DND-41 (cell line): Measurements from ENCODE around the gene GPR6.

Experiments used
- ATAC-seq: fragments of 200-7000 bp; cut with Tn5 transposase; 3 replicates; pipeline ENCODE4 v1.9.1; 2021; ENCODE audit warnings: low read depth; ENCODE audit not compliant: insufficient read depth
- DNase-seq: peaks from one replicate; pipeline ENCODE4 v3.0.0-alpha.2; 2020
- H2AFZ ChIP-seq: 2 replicates; pipeline ENCODE4 v1.6.0; 2012; ENCODE audit warnings: low read depth, low read length
- H3K27ac ChIP-seq: 2 replicates; pipeline ENCODE4 v1.5.1; 2012; ENCODE audit warnings: low read length, inconsistent platforms
- H3K27me3 ChIP-seq: fragments of 200-600 bp; sonication (generic); 2 replicates; pipeline ENCODE4 v1.6.0; 2012; ENCODE audit warnings: low read length, mild to moderate bottlenecking, inconsistent platforms; ENCODE audit not compliant: insufficient read depth, poor library complexity
- H3K36me3 ChIP-seq: 2 replicates; pipeline ENCODE4 v1.5.1; 2012; ENCODE audit warnings: low read length, inconsistent platforms; ENCODE audit not compliant: insufficient read depth
- H3K4me1 ChIP-seq: 2 replicates; pipeline ENCODE4 v1.5.1; 2012; ENCODE audit warnings: mild to moderate bottlenecking, low read length; ENCODE audit not compliant: insufficient read depth
- H3K4me2 ChIP-seq: 2 replicates; pipeline ENCODE4 v1.6.0; 2012; ENCODE audit warnings: mild to moderate bottlenecking, moderate library complexity, low read length, inconsistent platforms; ENCODE audit not compliant: insufficient read depth
- H3K4me3 ChIP-seq, 2 experiments: fragments of 200-600 bp in 1 of 2; shearing (Covaris generic) in 1 of 2; 2 replicates each; pipeline ENCODE4 v1.5.1; 2012 to 2016; ENCODE audit warnings: inconsistent platforms in 2 of 2, low read length in 2 of 2, mild to moderate bottlenecking in 2 of 2, low read depth in 1 of 2, moderate library complexity in 1 of 2
- H3K79me2 ChIP-seq: 2 replicates; pipeline ENCODE4 v1.6.0; 2012; ENCODE audit warnings: low read length, inconsistent platforms; ENCODE audit not compliant: insufficient read depth
- H3K9ac ChIP-seq: 2 replicates; pipeline ENCODE4 v1.6.0; 2012; ENCODE audit warnings: low read depth, mild to moderate bottlenecking, inconsistent platforms, low read length, moderate library complexity
- H3K9me3 ChIP-seq: 2 replicates; pipeline ENCODE4 v1.5.1; 2012; ENCODE audit warnings: low read length, moderate library complexity, mild to moderate bottlenecking, inconsistent platforms; ENCODE audit not compliant: insufficient read depth, severe bottlenecking
- H4K20me1 ChIP-seq: 2 replicates; pipeline ENCODE4 v1.6.0; 2012; ENCODE audit warnings: low read length; ENCODE audit not compliant: insufficient read depth
- EZH2 ChIP-seq: IDR thresholded peaks from 3 replicates; pipeline ENCODE4 v1.6.1; 2012; ENCODE audit warnings: borderline replicate concordance, low read depth, mild to moderate bottlenecking, moderate library complexity, low read length, inconsistent platforms; ENCODE audit not compliant: severe bottlenecking
- TF ChIP-seq, protein P1 (sequence below): IDR thresholded peaks from 2 replicates; pipeline ENCODE4 v1.5.1; 2012; ENCODE audit warnings: borderline replicate concordance, low read length, moderate library complexity, mild to moderate bottlenecking; ENCODE audit not compliant: poor library complexity, severe bottlenecking; ENCODE audit errors: extremely low read depth

Gene GPR6

GRCh38 chr6:109991201-109992101, 13.3 kb downstream of the GPR6 start:
- H3K36me3 ChIP-seq, result no peaks in the 10 kb centered on the region
- H3K4me3 ChIP-seq, result no peak overlapping the region
- no peak overlapping the region for H3K27ac ChIP-seq
- no peak overlapping the region for H3K9ac ChIP-seq
- ATAC-seq (no peak), DNase-seq (no peak)
- H3K4me2 ChIP-seq, result no peak overlapping the region
- no peak overlapping the region for H2AFZ ChIP-seq
- TF ChIP-seq EZH2, result no peak
- TF ChIP-seq, protein P1, sequence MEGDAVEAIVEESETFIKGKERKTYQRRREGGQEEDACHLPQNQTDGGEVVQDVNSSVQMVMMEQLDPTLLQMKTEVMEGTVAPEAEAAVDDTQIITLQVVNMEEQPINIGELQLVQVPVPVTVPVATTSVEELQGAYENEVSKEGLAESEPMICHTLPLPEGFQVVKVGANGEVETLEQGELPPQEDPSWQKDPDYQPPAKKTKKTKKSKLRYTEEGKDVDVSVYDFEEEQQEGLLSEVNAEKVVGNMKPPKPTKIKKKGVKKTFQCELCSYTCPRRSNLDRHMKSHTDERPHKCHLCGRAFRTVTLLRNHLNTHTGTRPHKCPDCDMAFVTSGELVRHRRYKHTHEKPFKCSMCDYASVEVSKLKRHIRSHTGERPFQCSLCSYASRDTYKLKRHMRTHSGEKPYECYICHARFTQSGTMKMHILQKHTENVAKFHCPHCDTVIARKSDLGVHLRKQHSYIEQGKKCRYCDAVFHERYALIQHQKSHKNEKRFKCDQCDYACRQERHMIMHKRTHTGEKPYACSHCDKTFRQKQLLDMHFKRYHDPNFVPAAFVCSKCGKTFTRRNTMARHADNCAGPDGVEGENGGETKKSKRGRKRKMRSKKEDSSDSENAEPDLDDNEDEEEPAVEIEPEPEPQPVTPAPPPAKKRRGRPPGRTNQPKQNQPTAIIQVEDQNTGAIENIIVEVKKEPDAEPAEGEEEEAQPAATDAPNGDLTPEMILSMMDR, result no peak
- no peaks in the 10 kb centered on the region for H3K9me3 ChIP-seq
- no peaks in the 10 kb centered on the region for H3K4me1 ChIP-seq
- no peaks in the 10 kb centered on the region for H4K20me1 ChIP-seq
- H3K79me2 ChIP-seq, result no peaks in the 10 kb centered on the region
- no peaks in the 10 kb centered on the region for H3K27me3 ChIP-seq

DNA sequence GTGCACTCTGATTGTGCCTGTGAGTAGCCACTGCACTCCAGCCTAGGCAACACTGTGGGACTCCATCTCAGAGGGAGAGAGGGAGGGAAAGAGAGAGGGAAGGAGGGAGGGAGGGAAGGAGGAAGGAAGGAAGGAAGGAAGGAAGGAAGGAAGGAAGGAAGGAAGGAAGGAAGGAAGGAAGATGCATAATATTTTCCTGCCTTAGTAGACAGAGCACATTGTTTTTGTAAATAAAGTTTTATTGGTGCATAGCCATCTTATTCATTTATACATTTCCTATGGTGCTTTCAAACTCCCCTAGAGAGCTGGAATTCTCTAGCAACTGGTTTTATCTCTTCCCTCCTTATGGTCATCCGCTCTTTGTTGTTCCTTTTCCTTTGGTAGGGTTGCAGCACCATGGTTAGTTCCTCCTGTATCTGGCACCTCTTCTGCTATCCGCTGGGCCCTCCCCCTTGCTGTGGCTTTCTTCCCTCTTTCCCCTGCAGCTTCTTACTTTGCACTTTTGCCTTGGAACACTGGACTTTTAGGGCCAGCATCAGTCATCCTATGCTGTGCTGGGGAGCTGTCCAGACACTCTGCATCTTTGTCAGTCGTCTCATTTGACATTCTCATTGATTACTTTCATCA, 20.2 kb downstream of the GPR6 start:
- no peak for ATAC-seq
- DNase-seq, result no peak
- Histone ChIP-seq H3K4me3 (no peak overlapping the region), H3K9ac (no peak overlapping the region), H2AFZ (no peak overlapping the region), H3K9me3 (no peaks in the 10 kb centered on the region), H3K27me3 (peaks cover 9% of the 10 kb centered on the region), H3K4me2 (no peak overlapping the region), H3K27ac (no peak overlapping the region), H4K20me1 (no peaks in the 10 kb centered on the region), H3K36me3 (no peaks in the 10 kb centered on the region), H3K79me2 (no peaks in the 10 kb centered on the region), H3K4me1 (no peaks in the 10 kb centered on the region)
- no peak for TF ChIP-seq EZH2
- TF ChIP-seq, protein P1, result no peak

- Histone ChIP-seq H3K4me3 (no peak overlapping the region), H3K9me3 (no peaks in the 10 kb centered on the region), H2AFZ (no peak overlapping the region), H3K9ac (no peak overlapping the region), H3K4me1 (no peaks in the 10 kb centered on the region), H3K27ac (no peak overlapping the region), H3K36me3 (no peaks in the 10 kb centered on the region), H3K79me2 (no peaks in the 10 kb centered on the region), H3K27me3 (peaks cover 9% of the 10 kb centered on the region), H4K20me1 (no peaks in the 10 kb centered on the region), H3K4me2 (no peak overlapping the region)
- ATAC-seq (no peak), DNase-seq (no peak)
- TF ChIP-seq, protein P1, result no peak
- no peak for TF ChIP-seq EZH2
These were observed 21.6 kb downstream of the GPR6 start for GRCh38 chr6:109999740-110000139.
